Neural cell (in vitro differentiated cells): ENCODE measurements around the gene TMEM235. TPM values are rescaled to one million over a fixed set of nuclear protein-coding genes. Genes with fewer than 3 reads are reported as not detected.

ENCODE experiments used
- H2AFZ ChIP-seq: fragments of 200-600, 300-800 bp; sonication (generic), shearing (Covaris generic); 2 replicates; pipeline ENCODE4 v1.6.0; 2014; ENCODE audit warnings: low read depth, mild to moderate bottlenecking, antibody characterized with exemption, low read length, moderate library complexity
- H3F3A ChIP-seq: fragments of 200-600 bp; shearing (Covaris generic); 2 replicates; pipeline ENCODE4 v1.6.1; 2016; ENCODE audit warnings: mild to moderate bottlenecking, moderate library complexity, mixed read lengths, antibody characterized with exemption, low read length; ENCODE audit not compliant: insufficient read depth, poor library complexity, severe bottlenecking
- H3K27ac ChIP-seq: fragments of 200-600, 300-800 bp; sonication (generic), shearing (Covaris generic); 2 replicates; pipeline ENCODE4 v1.5.1; 2014; ENCODE audit warnings: mild to moderate bottlenecking, low read length, moderate library complexity
- H3K27me3 ChIP-seq: fragments of 300-800, 200-600 bp; sonication (generic), shearing (Covaris generic); 2 replicates; pipeline ENCODE4 v1.6.0; 2014; ENCODE audit warnings: mild to moderate bottlenecking, low read depth, low read length, moderate library complexity; ENCODE audit not compliant: insufficient read depth
- H3K36me3 ChIP-seq: fragments of 300-800, 200-600 bp; sonication (generic), shearing (Covaris generic); 2 replicates; pipeline ENCODE4 v1.5.1; 2014; ENCODE audit warnings: mild to moderate bottlenecking, antibody characterized with exemption, low read length, moderate library complexity; ENCODE audit not compliant: insufficient read depth
- H3K4me2 ChIP-seq: fragments of 300-800, 200-600 bp; sonication (generic), shearing (Covaris generic); 2 replicates; pipeline ENCODE4 v1.6.0; 2014; ENCODE audit warnings: mild to moderate bottlenecking, low read length
- H3K4me3 ChIP-seq: fragments of 300-800, 200-600 bp; sonication (generic), shearing (Covaris generic); 2 replicates; pipeline ENCODE4 v1.5.1; 2014; ENCODE audit warnings: mild to moderate bottlenecking, low read length, moderate library complexity
- H3K79me2 ChIP-seq: fragments of 200-600 bp; shearing (Covaris generic); replicated peaks from 2 replicates; pipeline ENCODE4 v1.6.0; 2014; ENCODE audit warnings: mild to moderate bottlenecking, low read length, moderate library complexity; ENCODE audit not compliant: insufficient read depth
- H3K9ac ChIP-seq: fragments of 300-800, 200-600 bp; sonication (generic), shearing (Covaris generic); 2 replicates; pipeline ENCODE4 v1.6.1; 2016; ENCODE audit warnings: mild to moderate bottlenecking, low read length, mixed read lengths
- H3K9me2 ChIP-seq: fragments of 200-600 bp; shearing (Covaris generic); 2 replicates; pipeline ENCODE4 v1.6.1; 2016; ENCODE audit warnings: mild to moderate bottlenecking, low read length, mixed read lengths; ENCODE audit not compliant: insufficient read depth
- H3K9me3 ChIP-seq: fragments of 200-600, 300-800 bp; sonication (generic), shearing (Covaris generic); 2 replicates; pipeline ENCODE4 v1.6.1; 2016; ENCODE audit warnings: mild to moderate bottlenecking, mixed run types, low read length, moderate library complexity, mixed read lengths
- H4K20me1 ChIP-seq: fragments of 200-600 bp; shearing (Covaris generic); 2 replicates; pipeline ENCODE4 v1.6.1; 2016; ENCODE audit warnings: mild to moderate bottlenecking, mixed run types; ENCODE audit not compliant: insufficient read depth
- CTCF ChIP-seq: fragments of 450-650 bp; IDR thresholded peaks from 2 replicates; pipeline ENCODE4 v1.5.1; 2014; ENCODE audit warnings: antibody characterized with exemption, mild to moderate bottlenecking, moderate library complexity; ENCODE audit not compliant: poor library complexity, severe bottlenecking
- EP300 ChIP-seq: fragments of 450-650 bp; conservative IDR thresholded peaks from 2 replicates; pipeline ENCODE4 v1.6.1; 2014; ENCODE audit warnings: antibody characterized with exemption, mild to moderate bottlenecking, moderate library complexity; ENCODE audit not compliant: poor library complexity, severe bottlenecking
- EZH2 ChIP-seq: fragments of 200-600, 300-800 bp; shearing (Covaris generic), sonication (generic); IDR thresholded peaks from 2 replicates; pipeline ENCODE4 v1.6.1; 2014; ENCODE audit warnings: antibody characterized with exemption, low read length, borderline replicate concordance, mild to moderate bottlenecking; ENCODE audit not compliant: insufficient read depth, poor library complexity, severe bottlenecking
- MXI1 ChIP-seq: fragments of 450-650 bp; conservative IDR thresholded peaks from 2 replicates; pipeline ENCODE4 v1.6.1; 2014; ENCODE audit warnings: antibody characterized with exemption, mild to moderate bottlenecking; ENCODE audit not compliant: poor library complexity, severe bottlenecking
- POLR2AphosphoS5 ChIP-seq: IDR thresholded peaks from 2 replicates; pipeline ENCODE4 v1.6.1; 2012
- RAD21 ChIP-seq: fragments of 450-650 bp; conservative IDR thresholded peaks from 2 replicates; pipeline ENCODE4 v1.6.1; 2014; ENCODE audit warnings: antibody characterized with exemption, mild to moderate bottlenecking, moderate library complexity
- REST ChIP-seq: IDR thresholded peaks from 2 replicates; pipeline ENCODE4 v1.6.1; 2012; ENCODE audit warnings: borderline replicate concordance
- SMC3 ChIP-seq: fragments of 450-650 bp; conservative IDR thresholded peaks from 2 replicates; pipeline ENCODE4 v1.6.1; 2014; ENCODE audit warnings: antibody characterized with exemption, mild to moderate bottlenecking, moderate library complexity; ENCODE audit not compliant: poor library complexity
- TAF1 ChIP-seq: IDR thresholded peaks from 2 replicates; pipeline ENCODE4 v1.6.1; 2012; ENCODE audit warnings: low read depth
- polyA plus RNA-seq: library from polyadenylated mRNA; depleted of rRNA; stranded (reverse); fragments of >200 nt; gene quantifications from 2 replicates; pipeline ENCODE4 v1.2.3, GENCODE V29; 2014

TMEM235 gene
- polyA plus RNA-seq, 1 donor from 2014 or later, result not detected

GRCh38 chr17:78223061-78223460 is 8.4 kb upstream of the TMEM235 start:
- no peaks in the 10 kb centered on the region for H3K9me3 ChIP-seq
- no peaks in the 10 kb centered on the region for H3K27me3 ChIP-seq
- TF ChIP-seq SMC3 (no peak), RAD21 (no peak), EP300 (no peak), EZH2 (no peak), REST (no peak), CTCF (no peak), POLR2AphosphoS5 (no peak), MXI1 (no peak), TAF1 (no peak)
- no peak overlapping the region for H3K9ac ChIP-seq
- H3F3A ChIP-seq, result no peaks in the 10 kb centered on the region
- no peaks in the 10 kb centered on the region for H3K9me2 ChIP-seq
- no peak overlapping the region for H3K4me3 ChIP-seq
- no peaks in the 10 kb centered on the region for H3K36me3 ChIP-seq
- no peaks in the 10 kb centered on the region for H3K79me2 ChIP-seq
- H3K4me2 ChIP-seq, result no peak overlapping the region
- H2AFZ ChIP-seq, result no peak overlapping the region
- H3K27ac ChIP-seq, result no peak overlapping the region
- no peaks in the 10 kb centered on the region for H4K20me1 ChIP-seq

- Histone ChIP-seq H3K79me2 (no peaks in the 10 kb centered on the region), H3K9ac (no peak overlapping the region), H3F3A (no peaks in the 10 kb centered on the region), H3K4me3 (no peak overlapping the region), H3K4me2 (no peak overlapping the region), H3K9me2 (no peaks in the 10 kb centered on the region), H3K27me3 (no peaks in the 10 kb centered on the region), H4K20me1 (no peaks in the 10 kb centered on the region), H3K36me3 (no peaks in the 10 kb centered on the region), H3K27ac (no peak overlapping the region), H3K9me3 (no peaks in the 10 kb centered on the region), H2AFZ (no peak overlapping the region)
- TF ChIP-seq RAD21 (no peak), EP300 (no peak), CTCF (no peak), REST (no peak), MXI1 (no peak), POLR2AphosphoS5 (no peak), EZH2 (no peak)
These were observed 7.7 kb upstream of the TMEM235 start for GRCh38 chr17:78223765-78224164.
